ENCODE results near the gene ANKH. TPM values are rescaled to one million over a fixed set of nuclear protein-coding genes. Genes with fewer than 3 reads are reported as not detected.

The ANKH gene
- total RNA-seq, 1 experiment from 2014 or later: 16.9 TPM

- POLR2A ChIA-PET: no interaction called here
- Mint-ChIP-seq H3K27ac (no peak overlapping the region), H3K9me3 (0 out of 2 replicates have a peak, but pooled peaks cover 3% of the 10 kb centered on the region), H3K4me1 (no peaks in the 10 kb centered on the region), H3K27me3 (ENCODE audit: low read depth) (no peaks in the 10 kb centered on the region), H3K4me3 (no peak overlapping the region), H3K36me3 (no peaks in the 10 kb centered on the region)
- TF ChIP-seq KAT7 (CRISPR knock-in tag; IDR thresholded peaks at IDR 0.05; ENCODE audit: borderline replicate concordance) (no peak), CTCF (IDR thresholded peaks at IDR 0.05) (no peak), ZNF425 (CRISPR knock-in tag; conservative IDR thresholded peaks at IDR 0.05) (no peak), MYBL2 (CRISPR knock-in tag; IDR thresholded peaks at IDR 0.05) (no peak), ATF6 (CRISPR knock-in tag; IDR thresholded peaks at IDR 0.05) (no peak), ZNF416 (CRISPR knock-in tag; IDR thresholded peaks at IDR 0.05) (no peak), ZNF281 (CRISPR knock-in tag; IDR thresholded peaks at IDR 0.05) (no peak), FOXP1 (CRISPR knock-in tag; IDR thresholded peaks at IDR 0.05; ENCODE audit: borderline replicate concordance) (no peak), HMGA2 (CRISPR knock-in tag; IDR thresholded peaks at IDR 0.05) (no peak), NR3C1 (CRISPR knock-in tag; conservative IDR thresholded peaks at IDR 0.05; ENCODE audit: low read depth) (no peak), CREM (CRISPR knock-in tag; IDR thresholded peaks at IDR 0.05) (no peak), NFYB (CRISPR knock-in tag; conservative IDR thresholded peaks at IDR 0.05; ENCODE audit: low read depth) (no peak), CBFB (CRISPR knock-in tag; IDR thresholded peaks at IDR 0.05; ENCODE audit: low read depth) (no peak), FOXJ3 (CRISPR knock-in tag; IDR thresholded peaks at IDR 0.05; ENCODE audit: borderline replicate concordance) (no peak), TEAD4 (CRISPR knock-in tag; IDR thresholded peaks at IDR 0.05) (no peak), PREB (CRISPR knock-in tag; IDR thresholded peaks at IDR 0.05; ENCODE audit: borderline replicate concordance) (no peak)
- DNase-seq (ENCODE audit: low spot score) (no peak), ATAC-seq (no peak)
- CTCF ChIA-PET: interaction anchor here (1.0 kb wide), 1 partner anchor 348 kb away, joined by 4 read pairs; no protein-coding TSS in a partner anchor
Measured at GRCh38 chr5:14655146-14655741, 216.3 kb downstream of the ANKH start.

Small RNA genes lying within 50 kb of the gene (microRNA-seq; reads per million reads assigned to microRNA genes)
- not detected for gene MIR4637 (ENCODE audit: borderline number of aligned reads)

Other genes starting within 250 kb of the ANKH start
- gene OTULIN, start 207.1 kb downstream of the ANKH start, total RNA-seq (2021): 23.0 to 25.0 TPM (median 24.1 TPM) in 3 replicates